ENCODE measurements around the gene CDKN1C.

The CDKN1C gene

GRCh38 chr11:2867142-2867541 lies 18.4 kb downstream of the CDKN1C start:
- DNase-seq: no peak

- no peak for DNase-seq
Measured at GRCh38 chr11:2865922-2866577, 19.5 kb downstream of the CDKN1C start.

- no peak for DNase-seq
Measured at GRCh38 chr11:2864901-2865300, 20.7 kb downstream of the CDKN1C start.

GRCh38 chr11:2863276-2863618 lies 22.3 kb downstream of the CDKN1C start:
- DNase-seq: no peak

- peak; percentile 5 for DNase-seq
Measured at GRCh38 chr11:2862395-2863275, 22.9 kb downstream of the CDKN1C start.

GRCh38 chr11:2860636-2861035 lies 24.9 kb downstream of the CDKN1C start:
- DNase-seq: no peak

- DNase-seq: no peak
Measured at GRCh38 chr11:2859699-2860037, 25.9 kb downstream of the CDKN1C start.

GRCh38 chr11:2858995-2859698 lies 26.4 kb downstream of the CDKN1C start:
- DNase-seq: no peak

GRCh38 chr11:2857918-2858317 lies 27.7 kb downstream of the CDKN1C start:
- DNase-seq: no peak

GRCh38 chr11:2857276-2857675 lies 28.3 kb downstream of the CDKN1C start:
- no peak for DNase-seq

- no peak for DNase-seq
Measured at GRCh38 chr11:2855162-2855561, 30.4 kb downstream of the CDKN1C start.

GRCh38 chr11:2853997-2854560 lies 31.5 kb downstream of the CDKN1C start:
- no peak for DNase-seq

GRCh38 chr11:2853401-2853800 lies 32.2 kb downstream of the CDKN1C start:
- no peak for DNase-seq

GRCh38 chr11:2849994-2850770 lies 35.4 kb downstream of the CDKN1C start:
- no peak for DNase-seq

- no peak for DNase-seq
Measured at GRCh38 chr11:2848497-2848896, 37.1 kb downstream of the CDKN1C start.

- no peak for DNase-seq
Measured at GRCh38 chr11:2847561-2847960, 38.0 kb downstream of the CDKN1C start.

GRCh38 chr11:2846470-2846869 lies 39.1 kb downstream of the CDKN1C start:
- DNase-seq: no peak

- no peak for DNase-seq
Measured at GRCh38 chr11:2846056-2846455, 39.5 kb downstream of the CDKN1C start.

GRCh38 chr11:2844996-2845395 lies 40.6 kb downstream of the CDKN1C start:
- no peak for DNase-seq

- no peak for DNase-seq
Measured at GRCh38 chr11:2844116-2844842, 41.3 kb downstream of the CDKN1C start.

GRCh38 chr11:2843551-2843950 lies 42.0 kb downstream of the CDKN1C start:
- no peak for DNase-seq

GRCh38 chr11:2842876-2843275 lies 42.7 kb downstream of the CDKN1C start:
- DNase-seq: no peak
